Activated naive CD8-positive, alpha-beta T cell treated with anti-CD3 and anti-CD28 coated beads, Interleukin-2, amount 50 U/mL, for 24 hours (primary cell): ENCODE results near the gene DNAJC25.

Experiments used
- ATAC-seq: fragments of 150-1000 bp; cut with Tn5 transposase; one replicate; pipeline ENCODE4 v1.10.0; 2021
- DNase-seq: peaks from one replicate; pipeline ENCODE4 v3.0.0; 2021
- H3K27ac Mint-ChIP-seq: one replicate; pipeline ENCODE4 v1.8.0; 2021; ENCODE audit warnings: mild to moderate bottlenecking, mixed read lengths
- H3K27me3 Mint-ChIP-seq: one replicate; pipeline ENCODE4 v1.8.0; 2021; ENCODE audit warnings: mixed read lengths
- H3K36me3 Mint-ChIP-seq: one replicate; pipeline ENCODE4 v1.8.0; 2021; ENCODE audit warnings: low read depth, mixed read lengths
- H3K4me1 Mint-ChIP-seq: one replicate; pipeline ENCODE4 v1.8.0; 2021; ENCODE audit warnings: mixed read lengths
- H3K4me3 Mint-ChIP-seq: one replicate; pipeline ENCODE4 v1.8.0; 2021; ENCODE audit warnings: mild to moderate bottlenecking, moderate library complexity, mixed read lengths
- H3K9me3 Mint-ChIP-seq: one replicate; pipeline ENCODE4 v1.8.0; 2021; ENCODE audit warnings: mixed read lengths

Gene DNAJC25

GRCh38 chr9:111631214-111631971 is at the start of gene DNAJC25:
TSS of gene DNAJC25 (plus strand) at chr9:111631334. CDS start at chr9:111631408, 74 bp downstream.
- peak within 1 kb of the TSS; percentile 91 for H3K4me3 Mint-ChIP-seq
- H3K36me3 Mint-ChIP-seq, result peaks cover 31% of the 10 kb centered on the region
- peak within 1 kb of the TSS; percentile 91 for H3K27ac Mint-ChIP-seq
- H3K4me1 Mint-ChIP-seq, result peaks cover 51% of the 10 kb centered on the region
- DNase-seq (peak; percentile 95), ATAC-seq (peak; percentile 95)
- no peaks in the 10 kb centered on the region for H3K9me3 Mint-ChIP-seq
- no peaks in the 10 kb centered on the region for H3K27me3 Mint-ChIP-seq

- H3K4me3 Mint-ChIP-seq, result no peak overlapping the region
- H3K4me1 Mint-ChIP-seq, result no peaks in the 10 kb centered on the region
- no peak for DNase-seq
- H3K27ac Mint-ChIP-seq, result no peak overlapping the region
- H3K9me3 Mint-ChIP-seq, result no peaks in the 10 kb centered on the region
- no peak for ATAC-seq
- no peaks in the 10 kb centered on the region for H3K36me3 Mint-ChIP-seq
- H3K27me3 Mint-ChIP-seq, result peaks cover 3% of the 10 kb centered on the region
These were observed 48.2 kb upstream of the DNAJC25 start for GRCh38 chr9:111582888-111583287.

GRCh38 chr9:111586378-111586777 is 44.8 kb upstream of the DNAJC25 start:
- no peaks in the 10 kb centered on the region for H3K4me1 Mint-ChIP-seq
- H3K9me3 Mint-ChIP-seq, result no peaks in the 10 kb centered on the region
- ATAC-seq (no peak), DNase-seq (no peak)
- no peak overlapping the region for H3K4me3 Mint-ChIP-seq
- H3K27me3 Mint-ChIP-seq, result peaks cover 3% of the 10 kb centered on the region
- no peak overlapping the region for H3K27ac Mint-ChIP-seq
- H3K36me3 Mint-ChIP-seq, result no peaks in the 10 kb centered on the region

- ATAC-seq (no peak), DNase-seq (no peak)
- Mint-ChIP-seq H3K27ac (no peak overlapping the region), H3K4me1 (no peaks in the 10 kb centered on the region), H3K36me3 (no peaks in the 10 kb centered on the region), H3K9me3 (no peaks in the 10 kb centered on the region), H3K4me3 (no peak overlapping the region), H3K27me3 (peaks cover 3% of the 10 kb centered on the region)
These were observed 42.3 kb upstream of the DNAJC25 start for GRCh38 chr9:111588846-111589245.

GRCh38 chr9:111597852-111598732 is 33.0 kb upstream of the DNAJC25 start:
- H3K9me3 Mint-ChIP-seq, result no peaks in the 10 kb centered on the region
- ATAC-seq, result peak; percentile 55
- H3K36me3 Mint-ChIP-seq, result no peaks in the 10 kb centered on the region
- H3K27ac Mint-ChIP-seq, result no peak overlapping the region
- H3K27me3 Mint-ChIP-seq, result peaks cover 40% of the 10 kb centered on the region
- peaks cover 21% of the 10 kb centered on the region for H3K4me1 Mint-ChIP-seq
- H3K4me3 Mint-ChIP-seq, result peak overlapping the region; percentile 83
- peak; percentile 61 for DNase-seq

GRCh38 chr9:111598733-111599091 is 32.4 kb upstream of the DNAJC25 start:
- H3K27ac Mint-ChIP-seq, result no peak overlapping the region
- peaks cover 21% of the 10 kb centered on the region for H3K4me1 Mint-ChIP-seq
- DNase-seq (no peak), ATAC-seq (peak; percentile 34)
- peak overlapping the region; percentile 83 for H3K4me3 Mint-ChIP-seq
- peaks cover 40% of the 10 kb centered on the region for H3K27me3 Mint-ChIP-seq
- no peaks in the 10 kb centered on the region for H3K9me3 Mint-ChIP-seq
- no peaks in the 10 kb centered on the region for H3K36me3 Mint-ChIP-seq

GRCh38 chr9:111599092-111599954 is 31.8 kb upstream of the DNAJC25 start, which contains the start of gene PTGR1:
TSS of gene PTGR1 (minus strand) at chr9:111599647. CDS start at chr9:111597422, 2,225 bp downstream.
- Mint-ChIP-seq H3K27ac (no peak within 1 kb of the TSS), H3K4me3 (peak within 1 kb of the TSS; percentile 83), H3K36me3 (no peaks in the 10 kb centered on the region), H3K27me3 (peaks cover 40% of the 10 kb centered on the region), H3K4me1 (peaks cover 21% of the 10 kb centered on the region), H3K9me3 (no peaks in the 10 kb centered on the region)
- ATAC-seq, result peak; percentile 49
- peak; percentile 34 for DNase-seq

GRCh38 chr9:111599955-111600343 is 31.2 kb upstream of the DNAJC25 start:
- H3K9me3 Mint-ChIP-seq, result no peaks in the 10 kb centered on the region
- DNase-seq (no peak), ATAC-seq (no peak)
- H3K27ac Mint-ChIP-seq, result no peak overlapping the region
- H3K36me3 Mint-ChIP-seq, result no peaks in the 10 kb centered on the region
- H3K4me1 Mint-ChIP-seq, result peaks cover 21% of the 10 kb centered on the region
- H3K4me3 Mint-ChIP-seq, result peak overlapping the region; percentile 83
- H3K27me3 Mint-ChIP-seq, result peaks cover 40% of the 10 kb centered on the region

- Mint-ChIP-seq H3K9me3 (no peaks in the 10 kb centered on the region), H3K27ac (no peak overlapping the region), H3K36me3 (no peaks in the 10 kb centered on the region), H3K27me3 (peaks cover 43% of the 10 kb centered on the region), H3K4me3 (no peak overlapping the region), H3K4me1 (peaks cover 21% of the 10 kb centered on the region)
- ATAC-seq, result no peak
- DNase-seq, result no peak
These were observed 29.7 kb upstream of the DNAJC25 start for GRCh38 chr9:111601237-111602018.

- no peak overlapping the region for H3K27ac Mint-ChIP-seq
- ATAC-seq, result no peak
- H3K36me3 Mint-ChIP-seq, result no peaks in the 10 kb centered on the region
- DNase-seq, result no peak
- H3K9me3 Mint-ChIP-seq, result no peaks in the 10 kb centered on the region
- peaks cover 34% of the 10 kb centered on the region for H3K27me3 Mint-ChIP-seq
- H3K4me1 Mint-ChIP-seq, result peaks cover 15% of the 10 kb centered on the region
- H3K4me3 Mint-ChIP-seq, result no peak overlapping the region
These were observed 28.1 kb upstream of the DNAJC25 start for GRCh38 chr9:111603041-111603440.

- ATAC-seq (no peak), DNase-seq (no peak)
- Mint-ChIP-seq H3K9me3 (no peaks in the 10 kb centered on the region), H3K4me3 (no peak overlapping the region), H3K36me3 (no peaks in the 10 kb centered on the region), H3K27ac (no peak overlapping the region), H3K4me1 (peaks cover 6% of the 10 kb centered on the region), H3K27me3 (peaks cover 30% of the 10 kb centered on the region)
These were observed 27.0 kb upstream of the DNAJC25 start for GRCh38 chr9:111604054-111604615.

GRCh38 chr9:111605041-111605559 is 26.0 kb upstream of the DNAJC25 start:
- H3K27ac Mint-ChIP-seq, result no peak overlapping the region
- no peaks in the 10 kb centered on the region for H3K36me3 Mint-ChIP-seq
- H3K27me3 Mint-ChIP-seq, result peaks cover 25% of the 10 kb centered on the region

GRCh38 chr9:111610149-111610548 is 21.0 kb upstream of the DNAJC25 start:
- H3K27ac Mint-ChIP-seq, result no peak overlapping the region
- no peaks in the 10 kb centered on the region for H3K4me1 Mint-ChIP-seq
- DNase-seq (no peak), ATAC-seq (no peak)
- no peaks in the 10 kb centered on the region for H3K36me3 Mint-ChIP-seq
- H3K4me3 Mint-ChIP-seq, result no peak overlapping the region
- peaks cover 21% of the 10 kb centered on the region for H3K27me3 Mint-ChIP-seq
- no peaks in the 10 kb centered on the region for H3K9me3 Mint-ChIP-seq

More at GRCh38 chr9:111605041-111605559, 26.0 kb upstream of the DNAJC25 start:
- ATAC-seq (no peak), DNase-seq (no peak)
- Mint-ChIP-seq H3K9me3 (no peaks in the 10 kb centered on the region), H3K4me3 (no peak overlapping the region), H3K4me1 (peaks cover under 1% of the 10 kb centered on the region)
